ENCODE results near the gene CELF2.

- TF ChIP-seq CTCF (IDR thresholded peaks at IDR 0.05) (no peak), EP300 (IDR thresholded peaks at IDR 0.05; ENCODE audit: low read depth) (no peak), POLR2AphosphoS5 (IDR thresholded peaks at IDR 0.05) (no peak), POLR2A (IDR thresholded peaks at IDR 0.05) (no peak)
These were observed 143.4 kb downstream of the CELF2 start for GRCh38 chr10:11161096-11161495.
